CD4-positive, alpha-beta T cell (primary cell): ENCODE data around the gene MAPK4. TPM values are rescaled to one million over a fixed set of nuclear protein-coding genes. Genes with fewer than 3 reads are reported as not detected.

ENCODE experiments used
- ATAC-seq: fragments of 200-7000 bp; cut with Tn5 transposase; one replicate; pipeline ENCODE4 v1.10.0; 2022; ENCODE audit warnings: mild to moderate bottlenecking; ENCODE audit not compliant: poor library complexity
- CTCF ChIA-PET: fragments of 350-600 bp; sonication (Branson Sonifier 250); formaldehyde crosslinking; loops from one replicate; lab custom pipeline; 2021; ENCODE audit warnings: antibody characterized with exemption, inconsistent platforms; lab: Charles Lee
- POLR2A ChIA-PET: fragments of 350-600 bp; sonication (Branson Sonifier 250); formaldehyde crosslinking; loops from one replicate; lab custom pipeline; 2021; ENCODE audit warnings: antibody characterized with exemption, inconsistent platforms; lab: Charles Lee
- DNase-seq, 14 experiments: peaks; one replicate each; pipeline ENCODE4 v3.0.0-alpha.2; 2013 to 2020; ENCODE audit warnings: mixed read lengths in 2 of 14
- H3K27ac ChIP-seq, 2 donors: one replicate each; pipeline versions ENCODE4 v1.5.1 to v1.7.0; 2013; ENCODE audit warnings: low read length in 2 of 2, low read depth in 1 of 2, mild to moderate bottlenecking in 1 of 2
- H3K27me3 ChIP-seq, 2 experiments: 1 replicate in 1 of 2; 2 replicates in 1 of 2; pipeline versions ENCODE4 v1.6.1 to v1.7.0; 2013; ENCODE audit warnings: low read length in 2 of 2, control low read depth in 1 of 2, mild to moderate bottlenecking in 1 of 2, moderate library complexity in 1 of 2; ENCODE audit not compliant: insufficient read depth in 2 of 2, control insufficient read depth in 1 of 2
- H3K36me3 ChIP-seq: one replicate; pipeline ENCODE4 v1.6.1; 2013; ENCODE audit warnings: low read length, control low read depth; ENCODE audit not compliant: insufficient read depth
- H3K4me1 ChIP-seq: one replicate; pipeline ENCODE4 v1.6.1; 2013; ENCODE audit warnings: low read length, control low read depth; ENCODE audit not compliant: insufficient read depth
- H3K4me3 ChIP-seq: one replicate; pipeline ENCODE4 v1.5.1; 2013; ENCODE audit warnings: mild to moderate bottlenecking, low read length, moderate library complexity
- H3K9me3 ChIP-seq, 2 experiments: 1 replicate in 1 of 2; 2 replicates in 1 of 2; pipeline versions ENCODE4 v1.6.1 to v1.7.0; 2013; ENCODE audit warnings: low read length in 2 of 2, mild to moderate bottlenecking in 2 of 2, control low read depth in 1 of 2, moderate library complexity in 1 of 2; ENCODE audit not compliant: control insufficient read depth in 1 of 2, insufficient read depth in 1 of 2
- H3K27ac Mint-ChIP-seq: one replicate; pipeline ENCODE4 v1.8.0; 2020; ENCODE audit warnings: mixed read lengths
- H3K27me3 Mint-ChIP-seq: one replicate; pipeline ENCODE4 v1.8.0; 2021; ENCODE audit warnings: mixed read lengths
- H3K36me3 Mint-ChIP-seq: one replicate; pipeline ENCODE4 v1.8.0; 2021; ENCODE audit warnings: low read depth, mixed read lengths
- H3K4me1 Mint-ChIP-seq: one replicate; pipeline ENCODE4 v1.8.0; 2021; ENCODE audit warnings: low read depth, mixed read lengths
- H3K4me3 Mint-ChIP-seq: one replicate; pipeline ENCODE4 v1.8.0; 2020; ENCODE audit warnings: mild to moderate bottlenecking, mixed read lengths
- H3K9me3 Mint-ChIP-seq: one replicate; pipeline ENCODE4 v1.8.0; 2020; ENCODE audit warnings: mixed read lengths
- intact Hi-C, 2 experiments: fragments of 100-400 bp; cut with DNase I in 1 of 2; cut with micrococcal nuclease in 1 of 2; formaldehyde crosslinking; loops; one replicate each; pipeline versions ENCODE4 v1.15.1 to v1.9.0; 2023 to 2025; cut with DNase I, micrococcal nuclease
- total RNA-seq, 174 experiments: library from RNA in 2 of 174; stranded (reverse) in 2 of 174; gene quantifications; one replicate each; pipeline ENCODE4 v1.2.3 and lab custom pipeline; 2021 to 2026
- TF ChIP-seq, protein P1 (sequence below): fragments of 200-600 bp; IDR thresholded peaks from one replicate; pipeline ENCODE4 v1.8.0; 2022; ENCODE audit warnings: antibody characterized with exemption, mild to moderate bottlenecking

MAPK4 gene
- total RNA-seq, 2 experiments from 2014 or later, result not detected

DNA sequence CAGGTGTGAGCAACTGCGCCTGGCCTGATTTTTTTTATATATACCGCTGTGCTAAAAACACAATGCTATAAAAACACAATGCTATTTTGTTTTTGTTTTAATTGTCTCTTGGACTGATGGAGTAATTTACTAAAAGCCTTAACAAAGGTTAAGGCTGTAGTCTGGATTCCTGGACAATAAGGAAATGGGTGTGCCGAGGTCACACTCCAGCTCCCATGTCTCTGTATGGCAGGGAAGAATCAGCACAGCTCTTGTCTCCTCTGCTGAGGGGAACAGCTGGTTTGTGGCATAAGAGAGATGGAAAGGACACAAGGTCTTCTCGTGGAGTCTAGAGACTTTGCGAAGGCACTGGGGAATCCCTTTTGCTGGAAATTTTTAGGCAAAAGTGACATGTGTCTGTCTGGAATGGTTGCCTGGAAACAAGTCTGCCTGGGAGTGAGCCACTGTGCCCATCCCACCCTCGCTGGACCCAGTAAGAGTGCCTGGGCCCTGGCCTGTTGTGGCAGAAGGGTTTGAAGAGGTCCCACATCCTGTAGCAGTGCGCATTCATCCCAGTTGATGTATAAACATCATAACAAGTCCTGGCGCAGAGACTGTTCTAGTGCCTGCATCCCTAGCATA, 73.1 kb downstream of the MAPK4 start:
- H3K9me3 Mint-ChIP-seq, result no peaks in the 10 kb centered on the region
- ATAC-seq (no peak), DNase-seq (no peak)
- no peaks in the 10 kb centered on the region for H3K36me3 Mint-ChIP-seq
- Histone ChIP-seq H3K27me3 (peaks cover 0 to 2% of the 10 kb centered on the region in 2 experiments), H3K27ac (no peak overlapping the region), H3K4me3 (no peak overlapping the region), H3K36me3 (no peaks in the 10 kb centered on the region), H3K4me1 (no peaks in the 10 kb centered on the region), H3K9me3 (no peaks in the 10 kb centered on the region)
- H3K4me3 Mint-ChIP-seq, result no peak overlapping the region
- no peak overlapping the region for H3K27ac Mint-ChIP-seq
- H3K4me1 Mint-ChIP-seq, result no peaks in the 10 kb centered on the region
- ChIA-PET CTCF (no interaction called here), POLR2A (no interaction called here)
- TF ChIP-seq, protein P1, sequence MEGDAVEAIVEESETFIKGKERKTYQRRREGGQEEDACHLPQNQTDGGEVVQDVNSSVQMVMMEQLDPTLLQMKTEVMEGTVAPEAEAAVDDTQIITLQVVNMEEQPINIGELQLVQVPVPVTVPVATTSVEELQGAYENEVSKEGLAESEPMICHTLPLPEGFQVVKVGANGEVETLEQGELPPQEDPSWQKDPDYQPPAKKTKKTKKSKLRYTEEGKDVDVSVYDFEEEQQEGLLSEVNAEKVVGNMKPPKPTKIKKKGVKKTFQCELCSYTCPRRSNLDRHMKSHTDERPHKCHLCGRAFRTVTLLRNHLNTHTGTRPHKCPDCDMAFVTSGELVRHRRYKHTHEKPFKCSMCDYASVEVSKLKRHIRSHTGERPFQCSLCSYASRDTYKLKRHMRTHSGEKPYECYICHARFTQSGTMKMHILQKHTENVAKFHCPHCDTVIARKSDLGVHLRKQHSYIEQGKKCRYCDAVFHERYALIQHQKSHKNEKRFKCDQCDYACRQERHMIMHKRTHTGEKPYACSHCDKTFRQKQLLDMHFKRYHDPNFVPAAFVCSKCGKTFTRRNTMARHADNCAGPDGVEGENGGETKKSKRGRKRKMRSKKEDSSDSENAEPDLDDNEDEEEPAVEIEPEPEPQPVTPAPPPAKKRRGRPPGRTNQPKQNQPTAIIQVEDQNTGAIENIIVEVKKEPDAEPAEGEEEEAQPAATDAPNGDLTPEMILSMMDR, result no peak
- H3K27me3 Mint-ChIP-seq, result peaks cover 10% of the 10 kb centered on the region
- intact Hi-C loops, result no loop called here

DNA sequence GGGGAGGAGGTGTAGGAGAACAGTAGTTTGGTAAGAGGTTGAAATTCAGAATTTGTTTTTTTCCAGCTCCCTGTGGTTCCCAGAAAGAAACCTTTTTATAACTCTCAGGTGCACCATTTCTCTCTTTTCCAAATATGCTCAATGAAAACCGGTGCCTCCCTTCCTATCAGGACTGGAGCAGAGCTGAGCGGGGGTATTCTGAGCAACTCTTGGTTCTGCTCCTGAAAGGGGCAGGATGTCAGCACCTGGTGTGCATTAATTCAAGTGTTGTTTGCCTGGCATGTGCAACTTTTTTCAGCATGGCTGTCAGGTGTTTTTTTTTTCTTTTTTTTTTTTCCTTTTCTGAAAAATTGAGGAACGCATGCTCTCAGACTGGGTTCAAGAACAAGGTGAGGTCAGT, 74.1 kb downstream of the MAPK4 start:
- intact Hi-C loops, result no loop called here
- H3K36me3 Mint-ChIP-seq, result no peaks in the 10 kb centered on the region
- H3K27ac Mint-ChIP-seq, result no peak overlapping the region
- DNase-seq (no peak), ATAC-seq (no peak)
- Histone ChIP-seq H3K27ac (no peak overlapping the region), H3K4me1 (no peaks in the 10 kb centered on the region), H3K9me3 (no peaks in the 10 kb centered on the region), H3K36me3 (no peaks in the 10 kb centered on the region), H3K27me3 (peaks cover 0 to 2% of the 10 kb centered on the region in 2 experiments), H3K4me3 (no peak overlapping the region)
- TF ChIP-seq, protein P1, result no peak
- H3K27me3 Mint-ChIP-seq, result peaks cover 10% of the 10 kb centered on the region
- ChIA-PET POLR2A (no interaction called here), CTCF (no interaction called here)
- H3K4me1 Mint-ChIP-seq, result no peaks in the 10 kb centered on the region
- no peak overlapping the region for H3K4me3 Mint-ChIP-seq
- no peaks in the 10 kb centered on the region for H3K9me3 Mint-ChIP-seq

DNA sequence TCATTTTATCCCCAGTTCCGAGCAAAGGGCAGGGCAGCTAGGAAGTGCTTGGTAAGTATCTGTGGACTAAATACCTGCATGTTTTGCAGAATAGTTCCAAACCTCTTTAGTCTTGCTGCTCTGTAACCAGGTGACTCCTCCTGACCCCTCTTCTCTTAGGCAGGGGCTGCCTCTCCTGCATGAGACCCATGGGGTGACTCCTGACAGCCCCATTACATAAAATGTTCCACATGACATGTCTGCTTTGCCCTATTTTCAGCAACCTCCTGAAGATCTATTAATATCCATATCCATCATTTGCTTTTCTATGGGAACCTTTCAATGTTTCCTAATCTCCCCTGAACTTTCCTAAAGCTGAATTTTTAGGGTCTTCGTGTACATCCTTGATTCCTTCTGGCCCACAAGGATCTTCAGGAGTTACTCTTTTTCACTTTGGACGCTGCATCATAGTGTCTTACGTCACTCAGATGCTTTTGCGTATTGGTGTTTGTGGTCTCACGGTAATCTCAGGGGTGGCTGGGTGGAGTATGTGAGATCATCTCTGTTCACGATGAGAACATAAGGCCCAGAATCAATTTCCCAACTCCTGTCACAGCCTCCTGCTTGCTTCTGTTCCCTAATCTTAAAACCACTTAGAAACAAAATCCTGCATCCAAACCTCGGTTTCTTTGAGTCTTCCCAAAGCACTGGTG, 76.6 kb downstream of the MAPK4 start:
- Mint-ChIP-seq H3K36me3 (no peaks in the 10 kb centered on the region), H3K27me3 (peaks cover 10% of the 10 kb centered on the region), H3K4me1 (no peaks in the 10 kb centered on the region), H3K9me3 (no peaks in the 10 kb centered on the region), H3K27ac (no peak overlapping the region), H3K4me3 (no peak overlapping the region)
- no peak for DNase-seq
- Histone ChIP-seq H3K4me3 (no peak overlapping the region), H3K9me3 (no peaks in the 10 kb centered on the region), H3K27me3 (peaks cover 0 to 2% of the 10 kb centered on the region in 2 experiments), H3K4me1 (no peaks in the 10 kb centered on the region), H3K36me3 (no peaks in the 10 kb centered on the region), H3K27ac (no peak overlapping the region)
- CTCF ChIA-PET, result no interaction called here
- no peak for ATAC-seq
- POLR2A ChIA-PET, result no interaction called here
- TF ChIP-seq, protein P1, result no peak
- intact Hi-C loops, result no loop called here
